A549 treated with AZD9567 at 1 μM for 4 hours (cell line): Measurements from ENCODE around the gene CALML5. TPM values are rescaled to one million over a fixed set of nuclear protein-coding genes. Genes with fewer than 3 reads are reported as not detected.

ENCODE experiments used
- total RNA-seq: library from RNA; stranded (reverse); fragments of 200-300 nt; extraction: Qiagen RNA extraction; gene quantifications from 5 replicates; pipeline ENCODE4 v1.2.3, GENCODE V29; 2022; ENCODE audit not compliant: insufficient read depth

The CALML5 gene
- total RNA-seq, result not detected in 5 replicates

GRCh38 chr10:5499493-5500140 lies at the start of gene CALML5:
CALML5 (minus strand) TSS chr10:5499570; CDS start chr10:5499438, 132 bp downstream.

GRCh38 chr10:5524641-5525560 lies 25.5 kb upstream of the CALML5 start, which contains the start of gene CALML3:
CALML3 (plus strand) TSS chr10:5524961; CDS start chr10:5525086, 125 bp downstream.

Other genes with a start within 250 kb of the CALML5 start
- gene UCN3, start 134.6 kb downstream of the CALML5 start, total RNA-seq, result not detected in 5 replicates
- 0.18 to 1.8 TPM (median 0.29 TPM) in 5 replicates for gene TUBAL3, start 94.7 kb downstream of the CALML5 start, total RNA-seq
- 38.5 to 67.6 TPM (median 47.0 TPM) in 5 replicates for gene NET1, start 87.0 kb downstream of the CALML5 start, total RNA-seq
- gene CALML3, start 25.4 kb upstream of the CALML5 start, total RNA-seq, result 0.02 TPM in 1 of 5 replicates, not detected in the others
- gene ASB13, start 167.0 kb upstream of the CALML5 start, total RNA-seq, result 17.2 to 27.2 TPM (median 26.4 TPM) in 5 replicates
- 26.1 to 38.9 TPM (median 37.5 TPM) in 5 replicates for gene TASOR2, start 185.3 kb upstream of the CALML5 start, total RNA-seq